ENCODE measurements around the gene PATL1.
"Not testable (repeated sequence)": the region's sequence is repeated elsewhere in the genome, so short reads cannot be mapped to it uniquely, and the experiment has no call there.

PATL1 gene

GRCh38 chr11:59674291-59674690 is 5.5 kb upstream of the PATL1 start:
- no peak for DNase-seq

GRCh38 chr11:59673291-59673690 is 4.5 kb upstream of the PATL1 start:
- no peak for DNase-seq

DNA sequence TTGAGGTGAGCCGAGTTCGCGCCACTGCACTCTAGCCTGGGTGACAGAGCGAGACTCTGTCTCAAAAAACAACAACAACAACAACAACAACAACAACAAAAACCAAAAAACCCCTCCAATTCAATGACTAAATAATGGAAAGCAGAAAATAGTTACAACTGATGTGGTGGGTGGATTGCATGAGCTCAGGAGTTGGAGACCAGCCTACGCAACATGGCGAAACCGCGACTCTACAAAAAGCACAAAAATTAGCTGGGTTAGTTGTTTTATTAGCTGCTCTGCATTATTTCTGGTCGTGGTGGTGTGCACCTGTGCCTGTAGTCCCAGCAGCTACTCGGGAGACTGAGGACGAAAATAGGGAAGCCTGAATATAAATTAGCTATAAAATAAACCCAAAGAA is 2.6 kb upstream of the PATL1 start:
- no peak for DNase-seq

DNA sequence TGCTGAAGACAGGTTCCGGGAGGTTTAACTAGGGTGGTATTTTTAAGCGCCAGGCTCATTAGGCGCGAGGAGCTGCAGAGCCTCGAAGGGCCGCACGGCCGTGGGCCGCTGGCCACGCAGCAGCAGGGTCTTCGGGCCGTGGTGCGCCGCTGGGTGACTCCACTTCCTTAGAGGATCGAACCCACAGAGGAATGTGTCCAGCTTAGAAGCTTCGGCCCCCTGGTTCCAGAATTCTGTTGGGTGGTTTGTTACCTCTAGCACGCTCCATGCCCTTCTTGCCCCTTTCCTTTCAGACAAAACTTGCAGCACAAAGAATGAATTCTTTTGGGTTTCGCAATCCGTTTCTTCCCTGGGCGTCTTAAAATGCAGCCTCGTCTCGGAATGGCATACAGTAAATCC is 773 bp upstream of the PATL1 start:
- DNase-seq: no peak

DNA sequence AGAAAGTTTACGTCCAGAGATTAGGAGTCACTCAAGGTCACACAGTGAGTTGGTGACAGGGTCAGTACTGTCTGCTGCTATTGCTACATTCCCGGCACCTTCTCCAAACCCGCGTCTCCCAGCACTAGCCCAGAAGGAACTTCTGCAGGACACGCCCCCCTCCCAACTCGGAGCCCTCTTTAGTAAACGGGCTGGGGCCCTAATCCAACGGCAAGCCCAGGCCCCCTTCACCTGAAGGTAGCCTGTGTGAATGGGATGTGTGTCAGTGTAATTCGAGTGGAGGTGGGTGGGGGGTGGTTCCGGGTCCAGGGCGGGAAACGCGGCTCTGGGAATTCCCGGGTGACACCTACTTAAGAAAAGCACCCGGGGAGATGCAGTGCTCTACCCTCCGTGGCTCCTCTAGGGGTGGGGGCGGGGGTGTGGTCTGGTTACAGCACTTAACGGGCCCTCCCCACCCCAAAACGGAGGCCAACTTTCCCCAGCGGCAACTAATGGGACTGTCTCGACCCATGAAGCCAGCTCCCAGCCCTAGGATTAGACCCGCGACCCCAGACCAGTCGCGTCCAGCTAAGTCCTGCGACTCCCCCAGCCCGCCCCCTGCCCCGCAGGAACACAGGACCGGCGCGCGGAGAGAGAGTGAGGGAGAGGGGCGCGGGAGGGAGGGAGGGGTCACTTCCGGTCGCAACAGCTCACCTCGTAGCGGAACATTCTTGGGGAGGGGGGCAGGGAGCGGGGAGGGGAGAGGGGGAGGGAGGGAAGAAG is 468 bp downstream of the PATL1 start:
- DNase-seq: peak; percentile 32

DNA sequence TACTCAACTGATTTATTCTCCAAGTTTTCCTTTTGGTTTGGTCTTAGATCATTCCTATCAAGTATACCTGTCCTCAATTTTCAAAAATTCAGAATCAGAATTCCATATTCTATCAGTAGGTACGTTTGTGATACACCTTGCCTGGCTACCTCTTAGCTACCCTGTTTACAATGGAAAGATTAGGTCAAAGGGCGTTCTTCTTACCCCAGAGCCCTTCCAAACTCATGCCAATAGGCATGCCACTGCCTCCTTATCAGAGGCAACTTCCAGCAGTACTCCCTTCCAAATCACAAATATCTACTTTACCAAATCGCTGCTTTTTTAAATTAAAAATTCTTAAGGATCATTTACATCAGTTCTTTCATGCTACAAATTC is 1.0 kb downstream of the PATL1 start:
- no peak for DNase-seq

- DNase-seq: no peak
Measured at GRCh38 chr11:59666969-59667368, 1.9 kb downstream of the PATL1 start.

- DNase-seq: no peak
Measured at GRCh38 chr11:59660621-59661020, 8.2 kb downstream of the PATL1 start.

DNA sequence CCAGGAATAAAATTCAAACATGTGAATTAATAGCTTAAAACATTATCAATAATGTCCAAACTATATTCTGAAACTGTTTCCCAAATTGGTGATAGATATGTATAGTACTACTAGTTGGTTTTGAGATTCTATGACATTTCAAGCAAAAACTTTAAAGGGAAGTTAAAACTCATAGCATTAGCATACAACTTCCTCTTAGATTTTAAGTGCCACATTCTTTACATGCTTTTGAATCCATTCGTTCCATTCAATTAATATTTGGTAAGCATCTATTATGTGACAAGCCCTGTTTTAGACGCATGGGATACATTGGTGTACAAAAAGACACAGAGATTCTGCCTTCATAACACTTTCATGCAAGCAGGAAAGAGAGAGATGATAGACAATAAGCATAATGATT is 8.9 kb downstream of the PATL1 start:
- no peak for DNase-seq

GRCh38 chr11:59658036-59658435 is 10.8 kb downstream of the PATL1 start:
- DNase-seq: no peak

GRCh38 chr11:59654893-59655292 is 13.9 kb downstream of the PATL1 start:
- DNase-seq: no peak

DNA sequence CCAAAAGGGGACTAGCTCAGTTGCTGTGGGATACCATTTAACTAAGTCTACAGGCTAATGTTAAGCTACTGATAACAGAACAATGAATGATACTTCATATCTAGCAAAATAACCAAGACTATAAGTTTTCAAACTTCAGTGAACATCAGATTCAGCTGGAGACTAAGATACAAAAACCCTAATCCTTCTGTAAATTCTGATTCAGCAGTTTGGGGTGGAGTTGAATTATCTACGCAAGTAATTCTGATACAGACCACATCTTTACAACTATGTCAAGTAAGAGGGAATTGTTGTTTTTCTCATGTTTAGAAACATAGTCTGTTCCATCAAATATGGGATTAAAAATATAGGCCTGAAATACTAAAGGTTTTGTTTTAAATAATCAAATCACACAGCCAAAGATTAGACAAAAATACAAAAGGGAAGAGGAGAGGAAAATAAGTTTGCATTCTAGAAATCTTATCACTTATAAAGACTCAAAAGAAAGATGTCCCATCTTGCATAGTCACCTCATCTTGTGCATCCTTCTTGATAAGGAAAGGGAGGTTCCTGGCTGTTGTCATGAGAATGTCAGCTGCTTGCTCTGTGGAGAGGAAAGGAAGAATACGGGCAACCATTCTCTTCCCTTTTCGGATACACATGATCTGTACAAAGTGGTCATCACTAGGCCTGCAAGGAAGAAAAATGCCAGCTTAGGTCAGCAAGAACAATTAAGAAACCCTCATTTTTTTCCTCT is 21.4 kb downstream of the PATL1 start:
- no peak for DNase-seq

DNA sequence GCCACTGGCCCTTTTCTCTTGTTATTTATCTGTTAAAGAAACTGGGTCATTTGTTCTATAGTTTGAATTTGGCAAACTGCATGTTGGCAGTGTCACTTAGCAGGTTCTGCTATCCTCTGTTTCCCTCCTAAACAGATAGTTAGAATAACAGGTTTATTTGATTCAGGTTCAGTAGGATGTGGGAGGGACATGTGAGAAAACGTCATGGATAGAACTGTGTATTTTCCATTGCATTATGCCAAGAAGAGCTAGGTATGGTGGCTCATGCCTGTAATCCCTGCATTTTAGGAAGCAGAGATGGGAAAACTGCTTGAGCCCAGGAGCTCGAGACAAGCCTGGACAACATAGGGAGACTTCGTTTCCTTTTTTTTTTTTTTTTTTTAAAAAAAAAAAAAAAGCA is 24.3 kb downstream of the PATL1 start:
- no peak for DNase-seq

GRCh38 chr11:59643390-59643789 is 25.4 kb downstream of the PATL1 start:
- no peak for DNase-seq

- no peak for DNase-seq
Measured at GRCh38 chr11:59641156-59641555, 27.7 kb downstream of the PATL1 start.

DNA sequence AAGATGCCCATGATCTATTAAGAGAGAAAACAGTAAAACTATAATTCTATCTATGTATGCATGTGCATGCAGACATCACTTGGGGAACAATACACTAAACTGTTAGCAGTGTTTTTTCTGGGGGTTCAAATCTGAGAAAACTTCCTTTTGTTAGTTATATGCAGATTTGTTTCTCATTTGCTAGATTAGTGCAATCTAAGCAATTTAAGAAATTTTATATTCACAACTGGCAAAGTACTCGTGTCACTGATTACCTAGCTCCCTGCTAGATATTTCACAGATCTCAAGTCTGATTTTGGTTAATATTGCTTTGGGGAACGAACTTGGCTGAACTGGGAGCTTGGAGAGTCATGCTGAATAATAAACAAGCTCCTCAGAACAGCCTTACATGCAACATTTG is 38.3 kb downstream of the PATL1 start:
- no peak for DNase-seq

DNA sequence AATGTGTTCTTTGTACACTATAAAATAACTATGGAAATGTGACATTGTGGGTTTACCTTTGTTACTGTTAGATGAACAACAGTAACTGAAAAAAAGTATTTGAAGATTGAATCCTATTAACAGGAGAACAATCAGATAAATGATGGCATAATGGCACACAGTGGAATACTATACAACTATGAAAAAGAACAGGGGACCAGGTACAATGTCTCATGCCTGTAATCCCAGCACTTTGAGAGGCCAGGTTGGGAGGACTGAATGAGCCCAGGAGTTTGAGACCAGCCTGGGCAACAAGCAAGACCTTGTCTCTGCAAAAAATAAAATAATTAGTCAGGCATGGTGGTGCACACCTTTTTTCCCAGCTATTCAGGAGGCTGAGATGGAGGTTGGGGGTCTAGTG is 38.8 kb downstream of the PATL1 start:
- no peak for DNase-seq

GRCh38 chr11:59626969-59627368 is 41.9 kb downstream of the PATL1 start:
- DNase-seq: not testable (repeated sequence)

GRCh38 chr11:59625703-59626102 is 43.1 kb downstream of the PATL1 start:
- DNase-seq: no peak

GRCh38 chr11:59617876-59618275 is 51.0 kb downstream of the PATL1 start:
- DNase-seq: no peak

DNA sequence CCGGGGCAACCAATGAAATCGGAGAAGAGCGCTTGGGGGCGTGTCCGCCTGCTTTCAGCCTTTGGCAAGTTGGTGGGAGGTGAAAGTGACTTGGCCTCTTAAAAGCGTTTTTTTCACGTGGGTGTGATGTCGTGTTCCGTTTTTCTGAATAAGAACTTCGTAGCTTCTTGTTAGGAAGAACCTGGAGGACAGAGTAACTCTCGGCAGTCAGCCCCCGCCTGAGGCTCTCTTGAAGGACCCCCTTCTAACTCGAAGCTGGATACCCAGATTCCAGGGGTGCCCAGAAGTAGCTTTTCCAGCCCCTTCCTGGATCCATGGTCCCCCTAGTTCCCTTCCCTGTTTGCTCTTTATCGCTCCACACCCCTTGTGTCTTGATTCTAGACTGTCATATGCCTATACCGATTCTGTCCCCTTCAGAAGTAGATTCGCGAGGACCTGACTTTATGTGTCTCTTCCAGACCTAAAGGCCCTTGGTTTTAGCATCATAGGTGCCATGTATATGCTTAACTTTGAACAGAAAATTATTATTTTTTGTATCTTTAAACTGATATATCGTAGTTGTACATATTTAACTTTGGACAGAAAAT is 52.3 kb downstream of the PATL1 start:
- DNase-seq: no peak

GRCh38 chr11:59615637-59616395 is 53.0 kb downstream of the PATL1 start, which contains the start of gene OSBP:
Gene OSBP, minus strand, starts transcription at chr11:59615774. Its CDS starts 110 bp downstream, at chr11:59615664.
- peak; percentile 99 for DNase-seq

DNA sequence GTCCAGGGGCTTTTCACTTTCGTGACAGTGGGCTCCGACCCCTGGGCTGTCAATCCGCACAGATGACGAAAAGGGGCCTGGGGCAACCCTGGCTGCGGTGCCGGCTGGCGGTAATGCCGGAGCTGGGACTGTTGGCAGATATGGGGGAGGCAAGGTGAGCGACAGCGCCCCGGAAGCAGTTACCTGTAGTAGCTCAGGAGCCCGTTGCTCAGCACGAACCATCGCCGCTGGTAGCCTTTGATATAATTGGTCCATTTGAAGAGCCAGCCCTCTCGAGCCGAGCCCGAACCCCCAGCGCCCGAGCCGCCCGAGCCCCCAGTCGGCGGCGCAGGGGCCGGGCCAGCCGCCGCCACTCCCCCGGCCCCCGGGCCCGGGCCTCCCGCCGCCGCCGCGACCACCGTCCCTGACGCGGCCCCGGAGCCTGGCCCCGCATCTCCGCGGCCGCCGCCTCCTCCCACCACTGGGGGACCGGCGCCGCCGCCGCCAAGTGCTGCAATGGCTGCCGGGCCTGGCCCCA is 53.7 kb downstream of the PATL1 start:
- no peak for DNase-seq

Data from T1000 (cell line).